Esophagus squamous epithelium (tissue), 5 donors: ENCODE results near the gene HDDC3. TPM values are rescaled to one million over a fixed set of nuclear protein-coding genes. Genes with fewer than 3 reads are reported as not detected.

Experiments used
- DNase-seq: peaks from one replicate; lab custom pipeline; 2025; lab: John Stamatoyannopoulos, UW
- H3K27ac ChIP-seq, 4 donors: fragments of 200-600 bp; sonication (generic); one replicate each; pipeline ENCODE4 v1.5.1; 2016 to 2019; ENCODE audit warnings: mild to moderate bottlenecking in 1 of 4
- H3K27me3 ChIP-seq, 4 donors: fragments of 200-600 bp; sonication (generic); 1 replicate in 3 of 4; 2 replicates in 1 of 4; pipeline versions ENCODE4 v1.5.1 to v1.6.0; 2017 to 2021; ENCODE audit warnings: antibody characterized with exemption in 1 of 4
- H3K36me3 ChIP-seq, 3 donors: fragments of 200-600 bp; sonication (generic); one replicate each; pipeline ENCODE4 v1.5.1; 2016 to 2019
- H3K4me1 ChIP-seq, 3 donors: fragments of 200-600 bp; sonication (generic); one replicate each; pipeline ENCODE4 v1.5.1; 2017 to 2019
- H3K4me3 ChIP-seq, 4 donors: fragments of 200-600 bp; sonication (generic); 1 replicate in 3 of 4; 2 replicates in 1 of 4; pipeline ENCODE4 v1.5.1; 2016 to 2019; ENCODE audit warnings: mild to moderate bottlenecking in 2 of 4, moderate library complexity in 1 of 4
- H3K9me3 ChIP-seq, 3 donors: fragments of 200-600 bp; sonication (generic); one replicate each; pipeline ENCODE4 v1.5.1; 2016 to 2019
- CTCF ChIP-seq, 6 experiments: fragments of 450-650 bp in 4 of 6; fragments of 200-600 bp in 2 of 6; sonication (generic) in 2 of 6; IDR thresholded peaks; one replicate each; pipeline ENCODE4 v1.5.1; 2016 to 2019; ENCODE audit warnings: antibody characterized with exemption in 6 of 6, mild to moderate bottlenecking in 4 of 6, moderate library complexity in 4 of 6
- POLR2A ChIP-seq, 4 donors: fragments of 450-650 bp; IDR thresholded peaks; one replicate each; pipeline ENCODE4 v1.6.1; 2017; ENCODE audit warnings: antibody characterized with exemption in 4 of 4, mild to moderate bottlenecking in 4 of 4, moderate library complexity in 3 of 4
- WGBS, 2 donors: methylation state at CpG; one replicate each; pipeline ENCODE4 v1.1.5; 2018; 5-methylcytosine and 5-hydroxymethylcytosine counted together
- intact Hi-C: fragments of 100-400 bp; cut with DNase I; formaldehyde crosslinking; loops from one replicate; pipeline ENCODE4 v1.15.0; 2022
- total RNA-seq, 4 donors: library from RNA; depleted of rRNA; stranded (reverse); fragments of >200 nt; gene quantifications; one replicate each; pipeline ENCODE4 v1.1.0, GENCODE V29; 2016
- donor health status: DM: yes; HTN: yes; CAD: no.

HDDC3 gene
- 10 to 100 TPM in 3 of 4 donors, 1 to 10 TPM in 1; 5.8 to 13.7 (median 11.7) TPM for total RNA-seq

GRCh38 chr15:90931828-90932659 is at the start of gene HDDC3:
TSS of gene HDDC3 (minus strand) at chr15:90932549. CDS start at chr15:90932540, 9 bp downstream.
- 2 to 3% methylated on average over 7 to 16 of the region's 52 CpGs for WGBS, 2 donors
- H3K4me1 ChIP-seq = peaks cover 33 to 72% (median 42%) of the 10 kb centered on the region in 3 donors

GRCh38 chr15:90982135-90982534 is 49.8 kb upstream of the HDDC3 start:
- no peak for DNase-seq
- Histone ChIP-seq H3K4me1 (peaks cover 0 to 16% (median 0%) of the 10 kb centered on the region in 3 donors), H3K36me3 (peaks cover 0 to 31% (median 0%) of the 10 kb centered on the region in 3 donors), H3K27me3 (no peaks in the 10 kb centered on the region), H3K4me3 (no peak overlapping the region), H3K27ac (peak overlapping the region in 1 of 4 donors; percentile 34), H3K9me3 (no peaks in the 10 kb centered on the region)
- WGBS, 2 donors = 45 to 82% methylated on average over 1 to 5 of the region's 5 CpGs
- TF ChIP-seq CTCF (IDR thresholded peaks at IDR 0.05) (no peak), POLR2A (IDR thresholded peaks at IDR 0.05) (no peak)
- intact Hi-C loops = no loop called here

More at GRCh38 chr15:90931828-90932659, at the start of gene HDDC3:
- intact Hi-C loops = no loop called here
- peak within 1 kb of the TSS; percentile 57 to 86 (median 70) for H3K4me3 ChIP-seq
- H3K9me3 ChIP-seq = no peaks in the 10 kb centered on the region
- peak; percentile 56 for DNase-seq
- TF ChIP-seq POLR2A (IDR thresholded peaks at IDR 0.05) (peak in 1 of 4 donors; percentile 79), CTCF (IDR thresholded peaks at IDR 0.05) (peak; percentile 78 to 96 (median 93))
- H3K27me3 ChIP-seq = no peaks in the 10 kb centered on the region
- H3K36me3 ChIP-seq = peaks cover 0 to 5% (median 0%) of the 10 kb centered on the region in 3 donors
- H3K27ac ChIP-seq = peak within 1 kb of the TSS; percentile 88 to 98 (median 95)

- Histone ChIP-seq H3K9me3 (no peaks in the 10 kb centered on the region), H3K27ac (no peak overlapping the region), H3K36me3 (peaks cover 0 to 31% (median 0%) of the 10 kb centered on the region in 3 donors), H3K27me3 (no peaks in the 10 kb centered on the region), H3K4me3 (no peak overlapping the region), H3K4me1 (peaks cover 0 to 11% (median 0%) of the 10 kb centered on the region in 3 donors)
- TF ChIP-seq POLR2A (IDR thresholded peaks at IDR 0.05) = no peak
- no peak for TF ChIP-seq CTCF (IDR thresholded peaks at IDR 0.05)
- intact Hi-C loops = no loop called here
- no peak for DNase-seq
- WGBS, 2 donors = 85 to 91% methylated on average over 6 of the region's 6 CpGs
Measured at GRCh38 chr15:90981681-90982080, 49.3 kb upstream of the HDDC3 start.

GRCh38 chr15:90979582-90979981 is 47.2 kb upstream of the HDDC3 start:
- TF ChIP-seq CTCF (IDR thresholded peaks at IDR 0.05) = no peak
- Histone ChIP-seq H3K36me3 (peaks cover 0 to 50% (median 0%) of the 10 kb centered on the region in 3 donors), H3K9me3 (no peaks in the 10 kb centered on the region), H3K27ac (peak overlapping the region in 1 of 4 donors; percentile 4), H3K27me3 (no peaks in the 10 kb centered on the region), H3K4me1 (peaks cover 0 to 4% (median 0%) of the 10 kb centered on the region in 3 donors), H3K4me3 (no peak overlapping the region)
- WGBS, 2 donors = 20 to 47% methylated on average over 1 of the region's 1 CpG
- DNase-seq = no peak
- intact Hi-C loops = no loop called here

- no peak for TF ChIP-seq CTCF (IDR thresholded peaks at IDR 0.05)
- TF ChIP-seq POLR2A (IDR thresholded peaks at IDR 0.05) = no peak
- intact Hi-C loops = no loop called here
- 95 to 98% methylated on average over 20 to 21 of the region's 21 CpGs for WGBS, 2 donors
- Histone ChIP-seq H3K9me3 (no peaks in the 10 kb centered on the region), H3K36me3 (peaks cover 0 to 61% (median under 1%) of the 10 kb centered on the region in 3 donors), H3K4me1 (no peaks in the 10 kb centered on the region), H3K27me3 (no peaks in the 10 kb centered on the region), H3K4me3 (no peak overlapping the region), H3K27ac (no peak overlapping the region)
- no peak for DNase-seq
Measured at GRCh38 chr15:90974216-90974615, 41.9 kb upstream of the HDDC3 start.
